GM12891 (cell line): ENCODE measurements around the gene DNAAF6. TPM values are rescaled to one million over a fixed set of nuclear protein-coding genes. Genes with fewer than 3 reads are reported as not detected.
"Not testable (repeated sequence)": the region's sequence is repeated elsewhere in the genome, so short reads cannot be mapped to it uniquely, and the experiment has no call there.

Experiments
- DNase-seq: peaks from one replicate; pipeline ENCODE4 v3.0.0; 2011; ENCODE audit warnings: low spot score; ENCODE audit not compliant: insufficient read length
- FAIRE-seq: peaks from 2 replicates; lab custom pipeline; 2011; peaks lifted over from hg19 to GRCh38; lab: Jason Lieb, UNC
- PAX5 ChIP-seq: IDR thresholded peaks from 2 replicates; pipeline ENCODE4 v1.6.1; 2011; ENCODE audit warnings: low read length, moderate library complexity, mild to moderate bottlenecking; ENCODE audit not compliant: insufficient read depth, severe bottlenecking
- POLR2A ChIP-seq: IDR thresholded peaks from 2 replicates; pipeline ENCODE4 v1.6.1; 2011; ENCODE audit warnings: low read depth, low read length, control low read depth
- POLR2AphosphoS5 ChIP-seq: IDR thresholded peaks from 2 replicates; pipeline ENCODE4 v1.6.1; 2011; ENCODE audit warnings: low read depth, low read length, control low read depth
- POU2F2 ChIP-seq: IDR thresholded peaks from 2 replicates; pipeline ENCODE4 v1.6.1; 2011; ENCODE audit warnings: low read depth, mild to moderate bottlenecking, control low read depth, low read length, moderate library complexity
- SPI1 ChIP-seq: IDR thresholded peaks from 2 replicates; pipeline ENCODE4 v1.6.1; 2011; ENCODE audit warnings: low read depth, low read length, control low read depth
- TAF1 ChIP-seq: IDR thresholded peaks from 2 replicates; pipeline ENCODE4 v1.6.1; 2011; ENCODE audit warnings: low read depth, low read length, control low read depth
- polyA plus RNA-seq: library from polyadenylated mRNA; unstranded; fragments of >200 nt; gene quantifications from one replicate; pipeline ENCODE4 v1.2.1, GENCODE V29; 2012; ENCODE audit warnings: low read depth, missing spikeins, inconsistent platforms; ENCODE audit not compliant: missing spikeins

Gene DNAAF6
- not detected for polyA plus RNA-seq

- TF ChIP-seq TAF1 (no peak), POLR2AphosphoS5 (no peak), SPI1 (no peak), POLR2A (no peak), POU2F2 (no peak), PAX5 (no peak)
- FAIRE-seq (peak; percentile 87), DNase-seq (peak; percentile 17)
Observed at GRCh38 chrX:107205770-107206696, at the start of gene DNAAF6, which contains the start of gene NUP62CL. TSS of gene DNAAF6 (plus strand) at chrX:107206611. CDS start at chrX:107212876, 6,265 bp downstream. TSS of gene NUP62CL (minus strand) at chrX:107206433. CDS start at chrX:107175146, 31,287 bp downstream.

GRCh38 chrX:107157618-107158017 is 48.8 kb upstream of the DNAAF6 start:
- FAIRE-seq, result not testable (repeated sequence)

GRCh38 chrX:107167163-107167921 is 39.1 kb upstream of the DNAAF6 start:
- no peak for TF ChIP-seq PAX5
- no peak for TF ChIP-seq POLR2AphosphoS5
- TF ChIP-seq POLR2A, result no peak
- TF ChIP-seq TAF1, result no peak
- TF ChIP-seq POU2F2, result no peak
- no peak for TF ChIP-seq SPI1
- FAIRE-seq (no peak), DNase-seq (no peak)

More at GRCh38 chrX:107157618-107158017, 48.8 kb upstream of the DNAAF6 start:
- not testable (repeated sequence) for DNase-seq

- no peak for FAIRE-seq
- no peak for TF ChIP-seq PAX5
- no peak for TF ChIP-seq POU2F2
- TF ChIP-seq TAF1, result no peak
- TF ChIP-seq POLR2A, result no peak
- TF ChIP-seq SPI1, result no peak
- no peak for TF ChIP-seq POLR2AphosphoS5
- no peak for DNase-seq
Observed at GRCh38 chrX:107168257-107168656, 38.2 kb upstream of the DNAAF6 start.

GRCh38 chrX:107168712-107169111 is 37.7 kb upstream of the DNAAF6 start:
- DNase-seq, result no peak
- TF ChIP-seq POLR2AphosphoS5 (no peak), PAX5 (no peak), TAF1 (no peak), SPI1 (no peak), POLR2A (no peak), POU2F2 (no peak)
- FAIRE-seq, result no peak

- FAIRE-seq, result no peak
- DNase-seq, result no peak
- TF ChIP-seq POLR2A, result no peak
- no peak for TF ChIP-seq POLR2AphosphoS5
- no peak for TF ChIP-seq POU2F2
- TF ChIP-seq SPI1, result no peak
- no peak for TF ChIP-seq TAF1
- no peak for TF ChIP-seq PAX5
Observed at GRCh38 chrX:107171369-107172102, 34.9 kb upstream of the DNAAF6 start.

GRCh38 chrX:107197319-107197718 is 9.1 kb upstream of the DNAAF6 start:
- DNase-seq (no peak), FAIRE-seq (no peak)
- TF ChIP-seq TAF1, result no peak
- no peak for TF ChIP-seq PAX5
- no peak for TF ChIP-seq POU2F2
- no peak for TF ChIP-seq POLR2A
- no peak for TF ChIP-seq SPI1
- TF ChIP-seq POLR2AphosphoS5, result no peak

GRCh38 chrX:107198074-107198473 is 8.3 kb upstream of the DNAAF6 start:
- not testable (repeated sequence) for DNase-seq, FAIRE-seq

GRCh38 chrX:107199491-107199890 is 6.9 kb upstream of the DNAAF6 start:
- no peak for TF ChIP-seq SPI1
- TF ChIP-seq TAF1, result no peak
- no peak for TF ChIP-seq POLR2A
- no peak for TF ChIP-seq PAX5
- no peak for TF ChIP-seq POLR2AphosphoS5
- TF ChIP-seq POU2F2, result no peak
- DNase-seq (no peak), FAIRE-seq (no peak)
